ENCODE results near the gene ASB16.

- peak; percentile 32; the same call in 1 of the 2 replicates for TF ChIP-seq CTCF (IDR thresholded peaks at IDR 0.05; ENCODE audit: low read depth, low read length)
- TF ChIP-seq EZH2phosphoT487 (IDR thresholded peaks at IDR 0.05; ENCODE audit: low read depth), result no peak
These were observed 51.8 kb downstream of the ASB16 start for GRCh38 chr17:44222112-44222869.
